CD14-positive monocyte (primary cell): Measurements from ENCODE around the gene SNX9. TPM values are rescaled to one million over a fixed set of nuclear protein-coding genes. Genes with fewer than 3 reads are reported as not detected.
"Not testable (repeated sequence)": the region's sequence is repeated elsewhere in the genome, so short reads cannot be mapped to it uniquely, and the experiment has no call there.

Source experiments
- DNase-seq, 3 donors: peaks; one replicate each; pipeline ENCODE4 v3.0.0-alpha.2; 2011 to 2022
- H2AFZ ChIP-seq: 2 replicates; pipeline ENCODE4 v1.6.0; 2012; ENCODE audit warnings: mild to moderate bottlenecking, low read depth, low read length, inconsistent platforms; ENCODE audit not compliant: insufficient read depth, poor library complexity, severe bottlenecking
- H3K27ac ChIP-seq, 2 donors: 1 replicate in 1 of 2; 2 replicates in 1 of 2; pipeline ENCODE4 v1.5.1; 2012 to 2013; ENCODE audit warnings: low read length in 2 of 2, control low read depth in 1 of 2, inconsistent platforms in 1 of 2, low read depth in 1 of 2, mild to moderate bottlenecking in 1 of 2
- H3K27me3 ChIP-seq, 2 donors: one replicate each; pipeline versions ENCODE4 v1.6.0 to v1.6.1; 2011 to 2013; ENCODE audit warnings: low read length in 2 of 2; ENCODE audit not compliant: control insufficient read depth in 2 of 2, insufficient read depth in 2 of 2
- H3K36me3 ChIP-seq, 2 donors: replicated peaks in 1 of 2; 1 replicate in 1 of 2; 2 replicates in 1 of 2; pipeline versions ENCODE4 v1.5.1 to v1.6.1; 2012 to 2013; ENCODE audit warnings: low read length in 2 of 2, control low read depth in 1 of 2, inconsistent platforms in 1 of 2, mild to moderate bottlenecking in 1 of 2; ENCODE audit not compliant: insufficient read depth in 2 of 2, control insufficient read depth in 1 of 2
- H3K4me1 ChIP-seq, 2 donors: 1 replicate in 1 of 2; 2 replicates in 1 of 2; pipeline versions ENCODE4 v1.5.1 to v1.6.1; 2012 to 2013; ENCODE audit warnings: low read length in 2 of 2, control low read depth in 1 of 2, inconsistent platforms in 1 of 2, mild to moderate bottlenecking in 1 of 2, moderate library complexity in 1 of 2; ENCODE audit not compliant: insufficient read depth in 2 of 2, control insufficient read depth in 1 of 2
- H3K4me2 ChIP-seq: replicated peaks from 2 replicates; pipeline ENCODE3; 2012; ENCODE audit warnings: low read length, moderate library complexity, mild to moderate bottlenecking; ENCODE audit not compliant: poor library complexity, severe bottlenecking; ENCODE audit errors: extremely low read depth
- H3K4me3 ChIP-seq, 3 experiments: fragments of 200-600 bp in 1 of 3; sonication (generic) in 1 of 3; replicated peaks in 1 of 3; 1 replicate in 2 of 3; 2 replicates in 1 of 3; pipeline ENCODE4 v1.5.1; 2011 to 2013; ENCODE audit warnings: low read length in 3 of 3, mild to moderate bottlenecking in 3 of 3, control low read depth in 2 of 3, low read depth in 2 of 3, inconsistent platforms in 1 of 3, moderate library complexity in 1 of 3
- H3K79me2 ChIP-seq: 2 replicates; pipeline ENCODE4 v1.6.0; 2012; ENCODE audit warnings: mild to moderate bottlenecking, control low read depth, inconsistent platforms, low read length, moderate library complexity; ENCODE audit not compliant: insufficient read depth
- H3K9ac ChIP-seq: 2 replicates; pipeline ENCODE4 v1.6.0; 2017; ENCODE audit warnings: low read length, mild to moderate bottlenecking; ENCODE audit not compliant: insufficient read depth, poor library complexity, severe bottlenecking
- H3K9me3 ChIP-seq, 2 donors: replicated peaks in 1 of 2; 1 replicate in 1 of 2; 2 replicates in 1 of 2; pipeline versions ENCODE4 v1.5.1 to v1.6.1; 2012 to 2013; ENCODE audit warnings: low read length in 2 of 2, control low read depth in 1 of 2; ENCODE audit not compliant: control insufficient read depth in 1 of 2, insufficient read depth in 1 of 2
- H4K20me1 ChIP-seq: 2 replicates; pipeline ENCODE4 v1.6.0; 2012; ENCODE audit warnings: mild to moderate bottlenecking, low read length, control low read depth, moderate library complexity; ENCODE audit not compliant: insufficient read depth
- H3K27ac Mint-ChIP-seq, 7 donors: one replicate each; pipeline ENCODE4 v1.8.0; 2020; ENCODE audit warnings: mild to moderate bottlenecking in 7 of 7, mixed read lengths in 7 of 7, moderate library complexity in 6 of 7, inconsistent platforms in 2 of 7
- H3K27me3 Mint-ChIP-seq, 3 donors: one replicate each; pipeline ENCODE4 v1.8.0; 2021 to 2022; ENCODE audit warnings: low read depth in 3 of 3, mild to moderate bottlenecking in 3 of 3, mixed read lengths in 3 of 3, moderate library complexity in 3 of 3, inconsistent platforms in 1 of 3
- H3K36me3 Mint-ChIP-seq, 2 donors: one replicate each; pipeline ENCODE4 v1.8.0; 2020; ENCODE audit warnings: mixed read lengths in 2 of 2, inconsistent platforms in 1 of 2, mild to moderate bottlenecking in 1 of 2
- H3K4me1 Mint-ChIP-seq: one replicate; pipeline ENCODE4 v1.8.0; 2020; ENCODE audit warnings: mild to moderate bottlenecking, mixed read lengths
- H3K4me3 Mint-ChIP-seq, 2 donors: one replicate each; pipeline ENCODE4 v1.8.0; 2020; ENCODE audit warnings: mild to moderate bottlenecking in 2 of 2, mixed read lengths in 2 of 2, moderate library complexity in 1 of 2
- H3K9me3 Mint-ChIP-seq, 7 donors: one replicate each; pipeline ENCODE4 v1.8.0; 2020 to 2022; ENCODE audit warnings: mixed read lengths in 7 of 7, mild to moderate bottlenecking in 6 of 7, moderate library complexity in 6 of 7, inconsistent platforms in 2 of 7
- CTCF ChIP-seq: fragments of 200-600 bp; IDR thresholded peaks from one replicate; pipeline ENCODE4 v1.8.0; 2022; ENCODE audit warnings: antibody characterized with exemption, mild to moderate bottlenecking
- WGBS: methylation state at CpG from one replicate; pipeline ENCODE4 v1.1.5; 2013; ENCODE audit warnings: missing lambda C conversion rate; ENCODE audit not compliant: insufficient coverage; 5-methylcytosine and 5-hydroxymethylcytosine counted together
- intact Hi-C, 2 donors: fragments of 100-400 bp; cut with micrococcal nuclease; formaldehyde crosslinking; loops; one replicate each; pipeline versions ENCODE4 v1.15.0 to v1.15.1; 2023
- polyA plus RNA-seq, 3 donors: library from polyadenylated mRNA; depleted of rRNA in 1 of 3; unstranded in 2 of 3; stranded (reverse) in 1 of 3; fragments of 300-500 nt in 2 of 3; fragments of >200 nt in 1 of 3; fragmentation: Illumina TruSeq in 2 of 3; gene quantifications; 1 replicate in 2 of 3; 2 replicates in 1 of 3; pipeline ENCODE4 v1.2.3, GENCODE V29; 2012 to 2021

SNX9 gene
- polyA plus RNA-seq, 3 donors = 5.5 to 8.1 (median 7.2) TPM

- intact Hi-C loops = no loop called here
- Mint-ChIP-seq H3K27ac (peak overlapping the region in 1 of 7 donors; percentile 44), H3K9me3 (no peaks in the 10 kb centered on the region), H3K4me3 (no peak overlapping the region), H3K36me3 (peaks cover 0 to 5% of the 10 kb centered on the region in 2 donors), H3K4me1 (peaks cover 19% of the 10 kb centered on the region), H3K27me3 (peaks cover 0 to 2% (median 0%) of the 10 kb centered on the region in 3 donors)
- no peak for DNase-seq
- Histone ChIP-seq H2AFZ (no peak overlapping the region), H3K4me3 (no peak overlapping the region), H3K27ac (no peak overlapping the region), H3K4me2 (no peak overlapping the region), H3K36me3 (no peaks in the 10 kb centered on the region), H4K20me1 (peaks cover 61% of the 10 kb centered on the region), H3K4me1 (peaks cover 14% of the 10 kb centered on the region in 2 donors), H3K27me3 (no peaks in the 10 kb centered on the region), H3K79me2 (peaks cover 13% of the 10 kb centered on the region), H3K9me3 (no peaks in the 10 kb centered on the region), H3K9ac (no peak overlapping the region)
- WGBS = 100% methylated on average over 4 of the region's 4 CpGs
- no peak for TF ChIP-seq CTCF
Measured at GRCh38 chr6:157842212-157842611, 19.2 kb downstream of the SNX9 start.

GRCh38 chr6:157844196-157844595, 21.1 kb downstream of the SNX9 start:
- WGBS = no CpG with 5 or more reads among the region's 3 CpGs
- H3K27me3 Mint-ChIP-seq, H3K4me3 ChIP-seq, H2AFZ ChIP-seq, H3K4me2 ChIP-seq, H3K27me3 ChIP-seq, DNase-seq, H3K9ac ChIP-seq, intact Hi-C loops, H3K9me3 Mint-ChIP-seq, H3K9me3 ChIP-seq, H3K4me3 Mint-ChIP-seq, H3K36me3 ChIP-seq, H3K36me3 Mint-ChIP-seq, H3K27ac ChIP-seq: not testable (repeated sequence)
- Histone ChIP-seq H3K4me1 (peaks cover 14% of the 10 kb centered on the region in 2 donors), H4K20me1 (peaks cover 61% of the 10 kb centered on the region), H3K79me2 (peaks cover 17% of the 10 kb centered on the region)
- Mint-ChIP-seq H3K27ac (peak overlapping the region in 1 of 7 donors; percentile 46), H3K4me1 (peaks cover 19% of the 10 kb centered on the region)
